HepG2 (cell line): Measurements from ENCODE around the gene RELB. TPM values are rescaled to one million over a fixed set of nuclear protein-coding genes. Genes with fewer than 3 reads are reported as not detected.

Experiments
- ATF2 ChIP-seq: sonication (generic); formaldehyde crosslinking; IDR thresholded peaks from 2 replicates; pipeline ENCODE4 v1.4.0; 2020; ENCODE audit warnings: missing genetic modification reagents
- E2F2 ChIP-seq: sonication (generic); formaldehyde crosslinking; IDR thresholded peaks from 2 replicates; pipeline ENCODE4 v1.4.0; 2020; ENCODE audit warnings: missing genetic modification reagents, borderline replicate concordance
- ESRRA ChIP-seq: sonication (generic); formaldehyde crosslinking; IDR thresholded peaks from 2 replicates; pipeline ENCODE4 v1.5.1; 2020; ENCODE audit warnings: mild to moderate bottlenecking, low read depth, missing genetic modification reagents
- FUBP1 ChIP-seq: sonication (generic); formaldehyde crosslinking; IDR thresholded peaks from 2 replicates; pipeline ENCODE4 v1.5.1; 2020; ENCODE audit warnings: missing genetic modification reagents, mild to moderate bottlenecking, borderline replicate concordance
- NRL ChIP-seq: sonication (generic); formaldehyde crosslinking; IDR thresholded peaks from 2 replicates; pipeline ENCODE4 v1.5.0; 2020; ENCODE audit warnings: missing genetic modification reagents, mild to moderate bottlenecking, moderate library complexity, borderline replicate concordance
- ONECUT2 ChIP-seq: sonication (generic); formaldehyde crosslinking; IDR thresholded peaks from 2 replicates; pipeline ENCODE4 v1.4.0; 2020; ENCODE audit warnings: missing genetic modification reagents
- SNRNP70 ChIP-seq: fragments of 200-400 bp; formaldehyde crosslinking; IDR thresholded peaks from 2 replicates; pipeline ENCODE4 v1.6.1; 2017; ENCODE audit warnings: mild to moderate bottlenecking, low read depth, low read length, moderate library complexity
- SP2 ChIP-seq: sonication (generic); formaldehyde crosslinking; IDR thresholded peaks from 2 replicates; pipeline ENCODE4 v1.5.1; 2020; ENCODE audit warnings: mild to moderate bottlenecking, missing genetic modification reagents
- STAG1 ChIP-seq: sonication (generic); formaldehyde crosslinking; IDR thresholded peaks from 2 replicates; pipeline ENCODE4 v1.4.0; 2020; ENCODE audit warnings: missing genetic modification reagents
- TRAFD1 ChIP-seq: sonication (generic); formaldehyde crosslinking; IDR thresholded peaks from 2 replicates; pipeline ENCODE4 v1.5.1; 2020; ENCODE audit warnings: missing genetic modification reagents, mild to moderate bottlenecking, borderline replicate concordance
- ZKSCAN5 ChIP-seq: sonication (generic); formaldehyde crosslinking; IDR thresholded peaks from 2 replicates; pipeline ENCODE4 v1.5.1; 2020; ENCODE audit warnings: mild to moderate bottlenecking, missing genetic modification reagents
- ZNF18 ChIP-seq: sonication (generic); formaldehyde crosslinking; IDR thresholded peaks from 2 replicates; pipeline ENCODE4 v1.8.0; 2022; ENCODE audit warnings: mild to moderate bottlenecking, missing genetic modification reagents; ENCODE audit not compliant: insufficient replicate concordance
- ZNF292 ChIP-seq: sonication (generic); formaldehyde crosslinking; IDR thresholded peaks from 2 replicates; pipeline ENCODE4 v1.8.1; 2022; ENCODE audit warnings: mild to moderate bottlenecking, low read depth, missing genetic modification reagents, borderline replicate concordance
- ZNF512 ChIP-seq: sonication (generic); formaldehyde crosslinking; IDR thresholded peaks from 2 replicates; pipeline ENCODE4 v1.4.0; 2020; ENCODE audit warnings: mild to moderate bottlenecking, missing genetic modification reagents
- ZNF629 ChIP-seq: sonication (generic); formaldehyde crosslinking; conservative IDR thresholded peaks from 2 replicates; pipeline ENCODE4 v1.5.0; 2020; ENCODE audit warnings: missing genetic modification reagents
- ZNF678 ChIP-seq: sonication (generic); formaldehyde crosslinking; IDR thresholded peaks from 2 replicates; pipeline ENCODE4 v1.4.0; 2020; ENCODE audit warnings: mild to moderate bottlenecking, missing genetic modification reagents
- ZNF841 ChIP-seq: sonication (generic); formaldehyde crosslinking; IDR thresholded peaks from 2 replicates; pipeline ENCODE4 v1.8.1; 2023; ENCODE audit warnings: missing genetic modification reagents, borderline replicate concordance
- ZSCAN9 ChIP-seq: IDR thresholded peaks from 2 replicates; pipeline ENCODE4 v1.6.1; 2016; ENCODE audit warnings: borderline replicate concordance
- polyA plus RNA-seq, 8 experiments: library from polyadenylated mRNA; depleted of rRNA in 3 of 8; stranded (reverse) in 7 of 8; unstranded in 1 of 8; fragments of >200 nt; fragmentation: Illumina TruSeq in 4 of 8; extraction: Trizol in 4 of 8; gene quantifications; 2 replicates each; pipeline versions ENCODE4 v1.2.1 to v1.2.3, GENCODE V29; 2011 to 2016; ENCODE audit warnings: low read depth in 4 of 8, missing spikeins in 1 of 8, mixed read lengths in 1 of 8; ENCODE audit not compliant: insufficient read depth in 1 of 8
- total RNA-seq, 5 experiments: library from RNA; depleted of rRNA; stranded (reverse); fragments of >200 nt; fragmentation: Illumina TruSeq; extraction: Trizol; gene quantifications; 2 replicates each; pipeline ENCODE4 v1.2.3, GENCODE V29; 2016; ENCODE audit warnings: low read depth in 1 of 5

The RELB gene
- total and polyA plus RNA-seq, 2 of the 13 experiments (the other 11 are each of a cell fraction or from before 2014, with no cell fraction given) = 1.9 to 3.5 TPM

GRCh38 chr19:45079063-45079910 is 78.0 kb downstream of the RELB start, which contains the start of gene GEMIN7 (continued):
- TF ChIP-seq ZNF18 (CRISPR knock-in tag) (peak; percentile 74), ESRRA (CRISPR knock-in tag) (peak; percentile 87), SNRNP70 (no peak), ONECUT2 (no peak), TRAFD1 (CRISPR knock-in tag) (no peak), ZNF629 (no peak; the same call in 1 of the 2 replicates), E2F2 (CRISPR knock-in tag) (peak; percentile 58; the same call in 1 of the 2 replicates), ZNF841 (CRISPR knock-in tag) (no peak), STAG1 (CRISPR knock-in tag) (peak; percentile 24), SP2 (CRISPR knock-in tag) (peak; percentile 60), ZKSCAN5 (CRISPR knock-in tag) (no peak), ZNF292 (CRISPR knock-in tag) (no peak), FUBP1 (no peak), NRL (CRISPR knock-in tag) (peak; percentile 28; the same call in 1 of the 2 replicates), ZNF512 (CRISPR knock-in tag) (no peak), ZSCAN9 (peak; percentile 71; the same call in 1 of the 2 replicates), ATF2 (CRISPR knock-in tag) (0 out of 2 replicates have a peak, but pooled peaks have one; percentile 62), ZNF678 (no peak)
